GM19324 (cell line): Measurements from ENCODE around the gene IGSF3.
"Not testable (repeated sequence)": the region's sequence is repeated elsewhere in the genome, so short reads cannot be mapped to it uniquely, and the experiment has no call there.

Experiments used
- ATAC-seq: cut with Tn5 transposase; IDR thresholded peaks from one replicate; pipeline ENCODE4 v1.9.1; 2021; ENCODE audit warnings: mild to moderate bottlenecking, moderate library complexity; ENCODE audit not compliant: unreplicated experiment, low FRiP score

Gene IGSF3

DNA sequence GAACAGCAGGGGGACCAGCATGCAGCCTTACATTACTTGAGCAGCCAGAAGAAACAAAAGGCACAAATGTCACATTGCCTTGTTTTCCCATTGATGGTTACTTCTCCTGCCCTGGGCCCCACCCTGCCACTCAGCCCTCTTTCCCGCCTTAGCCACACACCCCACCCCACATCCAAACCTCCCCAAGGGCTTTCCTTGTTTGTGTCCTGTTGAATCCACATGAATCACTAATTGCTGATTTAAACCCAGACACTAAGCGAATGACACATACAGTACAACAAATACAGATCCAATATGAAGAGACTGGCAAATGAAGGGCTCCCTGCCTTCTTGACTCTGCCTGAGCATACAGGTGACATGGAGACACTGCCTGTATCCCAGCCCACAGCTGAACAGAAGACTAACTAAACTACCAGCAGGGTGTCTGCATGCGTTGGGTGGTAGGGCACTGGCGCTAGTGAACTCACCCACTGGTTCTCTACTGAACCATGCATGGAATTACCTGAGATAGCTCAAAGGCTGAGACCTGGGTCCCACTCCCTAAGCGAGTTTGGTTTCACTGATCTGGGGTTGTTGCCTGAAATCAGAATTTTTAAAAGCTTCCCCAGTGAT lies 3.1 kb downstream of the IGSF3 start:
- no peak for ATAC-seq

DNA sequence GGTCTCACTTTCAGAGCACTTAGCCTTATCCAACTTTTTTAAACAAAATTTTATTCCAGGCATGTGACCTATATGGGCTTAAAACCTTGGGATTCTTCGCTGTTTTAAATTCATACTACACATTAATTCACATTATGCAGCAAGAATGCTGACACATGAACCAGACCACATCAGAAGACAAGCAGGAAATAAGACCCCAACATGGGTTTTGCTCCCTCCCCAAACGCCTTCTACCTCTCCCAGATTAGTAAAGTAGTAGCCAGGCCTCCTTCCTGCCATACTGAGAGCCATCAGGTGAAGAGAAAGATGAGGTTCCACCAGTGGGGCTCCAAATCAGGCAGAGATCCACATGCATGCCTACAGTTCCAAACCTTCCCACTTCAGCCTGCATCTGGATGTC lies 3.7 kb downstream of the IGSF3 start:
- ATAC-seq = no peak

- no peak for ATAC-seq
Measured at GRCh38 chr1:116661633-116662032, 5.9 kb downstream of the IGSF3 start.

GRCh38 chr1:116658645-116659044 lies 8.9 kb downstream of the IGSF3 start:
- ATAC-seq = not testable (repeated sequence)

DNA sequence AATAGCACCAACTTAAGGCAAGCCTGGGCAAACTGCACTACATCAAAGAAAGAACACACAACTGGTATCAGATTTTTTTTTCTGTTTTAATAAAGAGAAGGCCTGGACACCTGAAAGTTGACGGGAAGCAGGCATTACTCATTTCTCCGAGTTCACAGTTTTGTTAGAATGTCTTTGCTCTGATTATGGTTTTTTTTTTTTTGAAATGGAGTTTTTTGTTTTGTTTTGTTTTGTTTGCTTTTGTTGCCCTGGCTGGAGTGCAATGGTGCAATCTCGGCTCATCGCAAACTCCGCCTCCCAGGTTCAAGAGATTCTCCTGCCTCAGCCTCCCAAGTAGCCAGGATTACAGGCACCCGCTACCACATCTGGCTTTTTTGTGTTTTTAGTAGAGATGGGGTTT lies 9.7 kb downstream of the IGSF3 start:
- ATAC-seq = not testable (repeated sequence)

GRCh38 chr1:116654351-116654750 lies 13.2 kb downstream of the IGSF3 start:
- no peak for ATAC-seq

- ATAC-seq = not testable (repeated sequence)
Measured at GRCh38 chr1:116652598-116652997, 14.9 kb downstream of the IGSF3 start.

GRCh38 chr1:116650781-116651180 lies 16.8 kb downstream of the IGSF3 start:
- ATAC-seq = not testable (repeated sequence)

DNA sequence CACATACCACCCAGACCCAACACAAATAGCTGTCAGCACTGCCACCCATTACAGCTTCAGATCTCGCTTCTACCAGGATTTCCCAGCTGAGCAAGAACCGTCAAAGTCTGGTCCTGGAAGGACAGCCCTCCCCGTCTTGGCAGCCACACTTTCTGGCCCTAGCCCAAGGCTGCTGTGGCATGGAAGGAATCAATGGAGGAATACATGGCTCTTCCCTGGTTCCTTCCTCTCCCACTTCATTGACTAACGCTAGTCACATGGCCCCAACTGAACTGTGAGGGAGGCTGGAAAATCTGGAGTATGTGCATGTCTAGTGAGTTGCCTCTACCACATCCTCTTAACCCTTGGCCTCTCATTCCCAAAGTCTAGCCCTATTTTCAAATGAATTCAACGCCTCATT lies 18.5 kb downstream of the IGSF3 start:
- not testable (repeated sequence) for ATAC-seq

- not testable (repeated sequence) for ATAC-seq
Measured at GRCh38 chr1:116648325-116648724, 19.2 kb downstream of the IGSF3 start.

GRCh38 chr1:116647186-116647585 lies 20.3 kb downstream of the IGSF3 start:
- not testable (repeated sequence) for ATAC-seq

GRCh38 chr1:116646673-116647170 lies 20.8 kb downstream of the IGSF3 start:
- not testable (repeated sequence) for ATAC-seq

- ATAC-seq = not testable (repeated sequence)
Measured at GRCh38 chr1:116645802-116646672, 21.5 kb downstream of the IGSF3 start.

DNA sequence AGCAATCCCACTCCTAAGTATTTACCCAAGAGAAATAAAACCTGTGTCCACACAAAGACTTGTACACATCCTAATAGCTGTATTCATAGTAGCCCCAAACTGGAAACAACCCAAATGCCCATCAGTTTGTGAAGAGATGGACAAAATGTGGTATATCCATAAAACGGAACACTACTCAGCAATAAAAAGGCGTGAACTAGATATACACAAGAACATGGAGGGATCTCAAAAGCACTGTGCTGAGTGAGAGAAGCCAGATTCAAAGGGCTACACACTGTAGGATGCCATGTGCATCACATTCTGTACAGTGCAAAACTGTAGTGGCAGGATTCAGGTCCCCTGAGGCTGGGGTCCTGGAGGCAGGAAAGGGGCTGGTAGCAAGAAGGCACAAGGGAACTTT lies 22.5 kb downstream of the IGSF3 start:
- ATAC-seq = not testable (repeated sequence)

- not testable (repeated sequence) for ATAC-seq
Measured at GRCh38 chr1:116644096-116644495, 23.4 kb downstream of the IGSF3 start.

DNA sequence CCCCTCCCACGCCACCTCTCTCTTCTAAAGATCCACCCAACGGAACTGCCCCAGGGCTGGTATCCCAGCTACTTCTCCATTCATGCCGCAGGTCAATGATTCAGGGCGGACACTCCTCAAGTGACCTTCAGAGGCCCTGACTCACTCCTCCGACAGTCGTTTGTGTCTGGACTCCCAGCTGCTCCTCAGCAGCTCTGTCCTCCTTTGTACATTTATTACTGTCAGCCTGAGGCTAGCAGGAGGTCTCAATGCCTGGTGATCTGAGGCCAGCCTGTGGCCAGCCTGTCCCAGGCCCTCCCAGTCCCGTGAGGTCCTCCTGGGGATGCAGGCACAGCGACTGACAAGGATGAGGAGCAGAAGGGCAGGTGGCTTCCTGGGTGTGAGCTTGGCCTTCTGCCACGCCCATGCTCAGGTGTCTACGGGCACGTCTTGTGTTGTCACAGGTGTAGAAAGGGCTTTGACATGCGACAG lies 24.2 kb downstream of the IGSF3 start:
- ATAC-seq = not testable (repeated sequence)

- not testable (repeated sequence) for ATAC-seq
Measured at GRCh38 chr1:116642311-116643280, 24.9 kb downstream of the IGSF3 start.

DNA sequence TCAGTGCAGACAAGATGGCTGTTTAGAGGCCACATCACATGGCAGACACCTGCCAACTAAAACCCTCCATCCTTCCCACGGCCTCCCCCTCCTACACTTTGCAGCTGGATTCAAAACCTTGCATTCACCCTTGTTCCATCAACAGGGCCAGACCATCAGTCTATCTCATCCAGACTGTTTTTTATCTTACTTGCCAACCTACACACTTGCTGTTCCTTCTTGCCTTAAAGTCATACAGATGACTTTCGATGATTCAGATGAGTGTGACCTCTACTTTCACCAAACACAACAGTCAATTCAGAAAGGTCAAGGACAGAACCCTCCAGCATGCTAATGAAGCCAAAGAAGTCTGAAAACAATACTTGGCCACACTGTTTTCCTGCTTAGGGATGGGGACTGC lies 29.9 kb downstream of the IGSF3 start:
- not testable (repeated sequence) for ATAC-seq

- ATAC-seq = not testable (repeated sequence)
Measured at GRCh38 chr1:116636584-116636983, 30.9 kb downstream of the IGSF3 start.

- not testable (repeated sequence) for ATAC-seq
Measured at GRCh38 chr1:116634386-116634785, 33.1 kb downstream of the IGSF3 start.
